ENCODE measurements around the gene F8A2. TPM values are rescaled to one million over a fixed set of nuclear protein-coding genes. Genes with fewer than 3 reads are reported as not detected.

Gene F8A2
- total and polyA plus RNA-seq, 5 experiments from 2014 or later: not detected

DNA sequence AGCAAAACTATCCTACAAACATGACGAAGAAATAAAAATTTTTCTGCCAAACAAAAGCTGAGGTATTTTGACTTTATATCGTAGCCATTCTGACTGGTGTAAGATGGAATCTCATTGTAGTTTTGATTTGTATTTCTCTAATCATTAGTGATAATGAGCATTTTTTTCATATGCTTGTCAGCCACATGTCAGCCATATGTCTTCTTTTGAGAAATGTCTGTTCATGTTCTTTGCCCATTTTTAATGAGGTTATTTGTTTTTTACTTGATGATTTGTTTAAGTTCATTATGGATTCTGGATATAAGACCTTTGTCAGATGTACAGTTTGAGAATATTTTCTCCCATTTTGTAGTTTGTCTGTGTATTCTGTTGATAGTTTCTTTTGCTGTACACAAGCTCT, 24.5 kb downstream of the F8A2 start:
- Mint-ChIP-seq H3K27me3 (no peaks in the 10 kb centered on the region), H3K27ac (no peak overlapping the region), H3K9me3 (peaks cover 0 to 39% (median 11%) of the 10 kb centered on the region in 9 donors), H3K4me1 (no peaks in the 10 kb centered on the region), H3K4me3 (no peak overlapping the region), H3K36me3 (peaks cover 0 to 20% (median 15%) of the 10 kb centered on the region in 3 donors)
- no peak for ATAC-seq
- POLR2A ChIA-PET: no interaction called here
- DNase-seq: no peak

DNA sequence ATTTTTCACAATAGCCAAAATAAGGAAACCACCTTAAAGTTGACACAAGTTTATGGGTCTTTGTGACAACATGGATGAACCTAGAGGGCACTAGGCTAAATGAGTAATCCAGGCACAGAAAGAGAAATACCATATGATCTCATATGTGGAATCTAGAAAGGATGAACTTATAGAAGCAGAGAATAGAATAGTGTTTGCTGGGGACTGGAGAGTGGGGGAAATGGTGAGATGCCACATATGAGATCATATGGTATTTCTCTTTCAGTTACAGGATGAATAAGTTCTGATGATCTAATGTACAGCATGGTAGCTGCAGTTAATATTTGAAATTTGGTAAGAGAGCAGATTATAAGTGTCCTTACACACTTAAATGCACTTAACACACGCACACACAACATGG, 35.9 kb downstream of the F8A2 start:
- ATAC-seq: no peak
- POLR2A ChIA-PET: no interaction called here
- H3K4me1 Mint-ChIP-seq: no peaks in the 10 kb centered on the region
- no peak overlapping the region for H3K27ac Mint-ChIP-seq
- peaks cover 0 to 2% (median 0%) of the 10 kb centered on the region in 9 donors for H3K9me3 Mint-ChIP-seq
- DNase-seq: no peak
- H3K4me3 Mint-ChIP-seq: no peak overlapping the region
- peaks cover 0 to 3% (median 0%) of the 10 kb centered on the region in 3 donors for H3K36me3 Mint-ChIP-seq
- H3K27me3 Mint-ChIP-seq: no peaks in the 10 kb centered on the region

Small RNA genes lying within 50 kb of the gene (microRNA-seq; reads per million reads assigned to microRNA genes)
- gene MIR1184-2 (ENCODE audit: borderline microRNAs expressed): not detected

Other genes starting within 250 kb of the F8A2 start
- gene VBP1, start 165.6 kb upstream of the F8A2 start, total RNA-seq: 10 to 100 TPM; 30.7 to 35.2 TPM
- gene VBP1, start 165.6 kb upstream of the F8A2 start, polyA plus RNA-seq: 100 to 1,000 TPM in 1 of 3 donors, 10 to 100 TPM in 2; 78.9 to 112 (median 99.8) TPM
- 10 to 100 TPM; 13.5 to 14.8 TPM for gene RAB39B, start 117.6 kb upstream of the F8A2 start, total RNA-seq
- 1 to 10 TPM; 3.4 to 8.3 (median 4.0) TPM for gene RAB39B, start 117.6 kb upstream of the F8A2 start, polyA plus RNA-seq
- gene CLIC2, start 47.5 kb upstream of the F8A2 start, total RNA-seq: 1 to 10 TPM in 1 of 2 experiments, under 1 TPM in 1; 0.73 to 1.4 TPM
- gene CLIC2, start 47.5 kb upstream of the F8A2 start, polyA plus RNA-seq: under 1 TPM in 2 of 3 donors, not detected in 1; 0.21 to 0.34 TPM
- gene F8A3, start 76.5 kb downstream of the F8A2 start, total RNA-seq: 10 to 100 TPM in 1 of 2 experiments, 1 to 10 TPM in 1; 9.7 to 14.5 TPM
- gene F8A3, start 76.5 kb downstream of the F8A2 start, polyA plus RNA-seq: 10 to 100 TPM in 2 of 3 donors, 1 to 10 TPM in 1; 9.5 to 22.2 (median 18.0) TPM
- gene SPRY3, start 230.5 kb downstream of the F8A2 start, total RNA-seq: under 1 TPM; 0.55 to 0.74 TPM
- gene SPRY3, start 230.5 kb downstream of the F8A2 start, polyA plus RNA-seq: under 1 TPM in 2 of 3 donors, not detected in 1; 0.20 to 0.26 TPM
- gene TMLHE, start 230.9 kb downstream of the F8A2 start, total RNA-seq: 10 to 100 TPM; 13.9 to 15.9 TPM
- 10 to 100 TPM; 13.0 to 16.6 (median 15.4) TPM for gene TMLHE, start 230.9 kb downstream of the F8A2 start, polyA plus RNA-seq

All from naive thymus-derived CD8-positive, alpha-beta T cell (primary cell).